HepG2 (cell line): Measurements from ENCODE around the gene BFSP1. TPM values are rescaled to one million over a fixed set of nuclear protein-coding genes. Genes with fewer than 3 reads are reported as not detected.

Experiments used
- ATAC-seq: fragments of 200-7000 bp; cut with Tn5 transposase; 3 replicates; pipeline ENCODE4 v1.9.1; 2020; ENCODE audit warnings: mild to moderate bottlenecking, moderate library complexity
- BruUV-seq: library from RNA; stranded (reverse); fragments of 400-500 nt; replicated peaks from 2 replicates; lab custom pipeline; 2021; lab: Mats Ljungman, UMichigan
- CTCF ChIA-PET: fragments of 300-600 bp; formaldehyde crosslinking; extraction: SDS; loops from one replicate; lab custom pipeline; 2021; ENCODE audit warnings: low total read pairs, inconsistent platforms, low intra/inter-chr PET ratio; lab: Yijun Ruan, JAX
- POLR2A ChIA-PET: fragments of 350-600 bp; sonication (Branson Sonifier 250); formaldehyde crosslinking; loops from one replicate; lab custom pipeline; 2020; ENCODE audit warnings: antibody characterized with exemption, inconsistent platforms; lab: Yijun Ruan, JAX
- DNase-seq: peaks from one replicate; pipeline ENCODE4 v3.0.0-alpha.2; 2015; ENCODE audit warnings: low spot score
- FAIRE-seq: peaks from 3 replicates; lab custom pipeline; 2011; peaks lifted over from hg19 to GRCh38; lab: Jason Lieb, UNC
- H2AFZ ChIP-seq: one replicate; pipeline ENCODE4 v1.6.1; 2011; ENCODE audit warnings: low read length, inconsistent platforms
- H3K27ac ChIP-seq: fragments of 300-600 bp; 3 replicates; pipeline ENCODE4 v1.8.0; 2011; ENCODE audit warnings: mixed run types, mild to moderate bottlenecking, mixed read lengths, low read length, inconsistent platforms; ENCODE audit not compliant: insufficient read depth; ENCODE audit errors: extremely low read length
- H3K27me3 ChIP-seq, 2 experiments: fragments of 200-600 bp in 1 of 2; 2 replicates in 1 of 2; 3 replicates in 1 of 2; pipeline versions ENCODE4 v1.6.0 to v1.8.0; 2011; ENCODE audit warnings: low read length in 2 of 2, mild to moderate bottlenecking in 2 of 2, moderate library complexity in 2 of 2, inconsistent platforms in 1 of 2; ENCODE audit not compliant: insufficient read depth in 2 of 2, control insufficient read depth in 1 of 2
- H3K36me3 ChIP-seq, 2 experiments: fragments of 200-600 bp in 1 of 2; replicated peaks in 1 of 2; 2 replicates in 1 of 2; 3 replicates in 1 of 2; pipeline versions ENCODE4 v1.5.1 to v1.8.0; 2011; ENCODE audit warnings: low read length in 2 of 2, inconsistent platforms in 1 of 2; ENCODE audit not compliant: insufficient read depth in 2 of 2, control insufficient read depth in 1 of 2
- H3K4me1 ChIP-seq: 2 replicates; pipeline ENCODE4 v1.5.1; 2012; ENCODE audit warnings: low read length, inconsistent platforms; ENCODE audit not compliant: insufficient read depth
- H3K4me2 ChIP-seq: 2 replicates; pipeline ENCODE4 v1.6.0; 2011; ENCODE audit warnings: low read depth, low read length, inconsistent platforms
- H3K4me3 ChIP-seq, 3 experiments: fragments of 200-600 bp in 1 of 3; sonication (generic), shearing (Covaris generic) in 1 of 3; replicated peaks in 1 of 3; 2 replicates each; pipeline ENCODE4 v1.5.1; 2011 to 2016; ENCODE audit warnings: low read length in 3 of 3, inconsistent platforms in 2 of 3, low read depth in 2 of 3, mild to moderate bottlenecking in 2 of 3, control low read depth in 1 of 3, mixed read lengths in 1 of 3; ENCODE audit not compliant: insufficient read depth in 1 of 3
- H3K79me2 ChIP-seq: one replicate; pipeline ENCODE4 v1.6.1; 2011; ENCODE audit warnings: low read length, inconsistent platforms; ENCODE audit not compliant: insufficient read depth
- H3K9ac ChIP-seq: 2 replicates; pipeline ENCODE4 v1.6.0; 2011; ENCODE audit warnings: mild to moderate bottlenecking, low read depth, low read length, inconsistent platforms; ENCODE audit not compliant: insufficient read depth
- H3K9me3 ChIP-seq: 2 replicates; pipeline ENCODE4 v1.5.1; 2012; ENCODE audit warnings: mild to moderate bottlenecking, low read length
- H4K20me1 ChIP-seq: 2 replicates; pipeline ENCODE4 v1.6.0; 2011; ENCODE audit warnings: inconsistent platforms, mild to moderate bottlenecking, low read length, moderate library complexity; ENCODE audit not compliant: insufficient read depth
- ARNT ChIP-seq: fragments of 450-650 bp; IDR thresholded peaks from 2 replicates; pipeline ENCODE4 v1.6.1; 2017
- CBX2 ChIP-seq, 2 experiments: fragments of 200-600 bp in 1 of 2; sonication (generic); formaldehyde crosslinking in 1 of 2; IDR thresholded peaks; 2 replicates each; pipeline versions ENCODE4 v1.7.0 to v1.8.1; 2018 to 2022; ENCODE audit warnings: low read depth in 2 of 2, low read length in 1 of 2, mild to moderate bottlenecking in 1 of 2, missing genetic modification reagents in 1 of 2
- ETV5 ChIP-seq: IDR thresholded peaks from 2 replicates; pipeline ENCODE4 v1.6.1; 2018; ENCODE audit warnings: missing biosample characterization, missing genetic modification reagents, inconsistent platforms, borderline replicate concordance
- PCBP2 ChIP-seq: fragments of 200-400 bp; formaldehyde crosslinking; optimal IDR thresholded peaks from 2 replicates; pipeline ENCODE3; 2018; ENCODE audit warnings: low read length, low read depth; ENCODE audit not compliant: poor library complexity, severe bottlenecking
- ZIK1 ChIP-seq: sonication (generic); formaldehyde crosslinking; IDR thresholded peaks from 2 replicates; pipeline ENCODE4 v1.5.0; 2020; ENCODE audit warnings: mild to moderate bottlenecking, low read depth, missing genetic modification reagents, borderline replicate concordance
- ZNF619 ChIP-seq: sonication (generic); formaldehyde crosslinking; IDR thresholded peaks from 2 replicates; pipeline ENCODE4 v1.4.0; 2020; ENCODE audit warnings: mild to moderate bottlenecking, missing genetic modification reagents
- ZSCAN21 ChIP-seq: sonication (generic); formaldehyde crosslinking; IDR thresholded peaks from 2 replicates; pipeline ENCODE4 v1.8.0; 2022; ENCODE audit warnings: mild to moderate bottlenecking, missing genetic modification reagents, moderate library complexity, borderline replicate concordance
- WGBS: methylation state at CpG from one replicate; pipeline ENCODE4 v1.1.6; 2017; ENCODE audit warnings: low lambda C conversion rate; 5-methylcytosine and 5-hydroxymethylcytosine counted together
- in situ Hi-C: cut with HindIII; loops from 2 replicates; pipeline ENCODE4 v1.10.0; 2017; ENCODE audit warnings: low pct_unique_long_range_greater_than_20kb; ENCODE audit not compliant: extremely low pct_ligation_motif_present
- intact Hi-C: fragments of 100-400 bp; cut with micrococcal nuclease; formaldehyde crosslinking; loops from one replicate; pipeline ENCODE4 v1.10.0; 2022; ENCODE audit not compliant: unreplicated experiment
- polyA plus RNA-seq, 8 experiments: library from polyadenylated mRNA; depleted of rRNA in 3 of 8; stranded (reverse) in 7 of 8; unstranded in 1 of 8; fragments of >200 nt; fragmentation: Illumina TruSeq in 4 of 8; extraction: Trizol in 4 of 8; gene quantifications; 2 replicates each; pipeline versions ENCODE4 v1.2.1 to v1.2.3, GENCODE V29; 2011 to 2016; ENCODE audit warnings: low read depth in 4 of 8, missing spikeins in 1 of 8, mixed read lengths in 1 of 8; ENCODE audit not compliant: insufficient read depth in 1 of 8
- total RNA-seq, 5 experiments: library from RNA; depleted of rRNA; stranded (reverse); fragments of >200 nt; fragmentation: Illumina TruSeq; extraction: Trizol; gene quantifications; 2 replicates each; pipeline ENCODE4 v1.2.3, GENCODE V29; 2016; ENCODE audit warnings: low read depth in 1 of 5
- TF ChIP-seq, protein P1 (sequence below): sonication (generic); formaldehyde crosslinking; IDR thresholded peaks from 2 replicates; pipeline ENCODE4 v1.9.0; 2021; ENCODE audit warnings: missing genetic modification reagents, borderline replicate concordance
- TF ChIP-seq, protein P2 (sequence below): sonication (generic); formaldehyde crosslinking; IDR thresholded peaks from 2 replicates; pipeline ENCODE4 v1.8.1; 2022; ENCODE audit warnings: low read depth, mild to moderate bottlenecking, missing genetic modification reagents

Gene BFSP1
- total and polyA plus RNA-seq, 2 of the 13 experiments (the other 11 are each of a cell fraction or from before 2014, with no cell fraction given): 0.22 to 0.26 TPM

- TF ChIP-seq, protein P1, sequence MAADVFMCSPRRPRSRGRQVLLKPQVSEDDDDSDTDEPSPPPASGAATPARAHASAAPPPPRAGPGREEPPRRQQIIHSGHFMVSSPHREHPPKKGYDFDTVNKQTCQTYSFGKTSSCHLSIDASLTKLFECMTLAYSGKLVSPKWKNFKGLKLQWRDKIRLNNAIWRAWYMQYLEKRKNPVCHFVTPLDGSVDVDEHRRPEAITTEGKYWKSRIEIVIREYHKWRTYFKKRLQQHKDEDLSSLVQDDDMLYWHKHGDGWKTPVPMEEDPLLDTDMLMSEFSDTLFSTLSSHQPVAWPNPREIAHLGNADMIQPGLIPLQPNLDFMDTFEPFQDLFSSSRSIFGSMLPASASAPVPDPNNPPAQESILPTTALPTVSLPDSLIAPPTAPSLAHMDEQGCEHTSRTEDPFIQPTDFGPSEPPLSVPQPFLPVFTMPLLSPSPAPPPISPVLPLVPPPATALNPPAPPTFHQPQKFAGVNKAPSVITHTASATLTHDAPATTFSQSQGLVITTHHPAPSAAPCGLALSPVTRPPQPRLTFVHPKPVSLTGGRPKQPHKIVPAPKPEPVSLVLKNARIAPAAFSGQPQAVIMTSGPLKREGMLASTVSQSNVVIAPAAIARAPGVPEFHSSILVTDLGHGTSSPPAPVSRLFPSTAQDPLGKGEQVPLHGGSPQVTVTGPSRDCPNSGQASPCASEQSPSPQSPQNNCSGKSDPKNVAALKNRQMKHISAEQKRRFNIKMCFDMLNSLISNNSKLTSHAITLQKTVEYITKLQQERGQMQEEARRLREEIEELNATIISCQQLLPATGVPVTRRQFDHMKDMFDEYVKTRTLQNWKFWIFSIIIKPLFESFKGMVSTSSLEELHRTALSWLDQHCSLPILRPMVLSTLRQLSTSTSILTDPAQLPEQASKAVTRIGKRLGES: no peak
- no peak for TF ChIP-seq ZIK1 (CRISPR knock-in tag)
- no peak for TF ChIP-seq ARNT
- TF ChIP-seq, protein P2, sequence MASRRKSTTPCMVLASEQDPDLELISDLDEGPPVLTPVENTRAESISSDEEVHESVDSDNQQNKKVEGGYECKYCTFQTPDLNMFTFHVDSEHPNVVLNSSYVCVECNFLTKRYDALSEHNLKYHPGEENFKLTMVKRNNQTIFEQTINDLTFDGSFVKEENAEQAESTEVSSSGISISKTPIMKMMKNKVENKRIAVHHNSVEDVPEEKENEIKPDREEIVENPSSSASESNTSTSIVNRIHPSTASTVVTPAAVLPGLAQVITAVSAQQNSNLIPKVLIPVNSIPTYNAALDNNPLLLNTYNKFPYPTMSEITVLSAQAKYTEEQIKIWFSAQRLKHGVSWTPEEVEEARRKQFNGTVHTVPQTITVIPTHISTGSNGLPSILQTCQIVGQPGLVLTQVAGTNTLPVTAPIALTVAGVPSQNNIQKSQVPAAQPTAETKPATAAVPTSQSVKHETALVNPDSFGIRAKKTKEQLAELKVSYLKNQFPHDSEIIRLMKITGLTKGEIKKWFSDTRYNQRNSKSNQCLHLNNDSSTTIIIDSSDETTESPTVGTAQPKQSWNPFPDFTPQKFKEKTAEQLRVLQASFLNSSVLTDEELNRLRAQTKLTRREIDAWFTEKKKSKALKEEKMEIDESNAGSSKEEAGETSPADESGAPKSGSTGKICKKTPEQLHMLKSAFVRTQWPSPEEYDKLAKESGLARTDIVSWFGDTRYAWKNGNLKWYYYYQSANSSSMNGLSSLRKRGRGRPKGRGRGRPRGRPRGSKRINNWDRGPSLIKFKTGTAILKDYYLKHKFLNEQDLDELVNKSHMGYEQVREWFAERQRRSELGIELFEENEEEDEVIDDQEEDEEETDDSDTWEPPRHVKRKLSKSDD (CRISPR knock-in tag): no peak
- TF ChIP-seq ZNF619 (CRISPR knock-in tag): no peak
- no peak for TF ChIP-seq CBX2 (IDR thresholded peaks at IDR 0.05; ENCODE audit: low read depth, low read length)
- no peak for TF ChIP-seq CBX2 (CRISPR knock-in tag; IDR thresholded peaks at IDR 0.05; ENCODE audit: low read depth)
These were observed 18.0 kb upstream of the BFSP1 start (continued) for GRCh38 chr20:17549131-17549530.

DNA sequence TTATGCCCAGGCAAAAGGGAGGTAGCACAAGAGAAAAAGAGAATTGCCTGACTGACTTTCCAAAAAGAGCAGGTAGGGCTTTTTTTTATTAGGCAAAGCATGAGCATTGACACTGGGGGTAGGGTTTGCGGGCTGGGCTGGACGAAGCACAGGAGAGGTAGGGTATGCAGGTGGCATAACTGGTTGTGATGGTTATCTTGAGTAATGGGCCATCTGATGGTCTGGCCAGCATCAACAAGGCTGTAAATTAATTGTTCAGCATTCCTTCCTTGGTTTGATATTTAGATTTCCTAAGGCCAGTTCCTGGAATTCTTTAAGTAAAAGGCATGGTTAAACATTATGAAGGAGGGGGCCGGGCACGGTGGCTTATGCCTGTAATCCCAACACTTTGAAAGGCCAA lies 13.9 kb upstream of the BFSP1 start:
- in situ Hi-C loops (no loop called here), intact Hi-C loops (no loop called here)
- Histone ChIP-seq H3K27ac (no peak overlapping the region), H3K9me3 (no peaks in the 10 kb centered on the region), H3K36me3 (no peaks in the 10 kb centered on the region), H3K9ac (no peak overlapping the region), H3K4me1 (no peaks in the 10 kb centered on the region), H3K79me2 (no peaks in the 10 kb centered on the region), H3K4me3 (no peak overlapping the region), H4K20me1 (no peaks in the 10 kb centered on the region), H3K4me2 (no peak overlapping the region), H3K27me3 (0 out of 5 replicates have a peak, but pooled peaks cover 1 to 3% of the 10 kb centered on the region in 2 experiments), H2AFZ (no peak overlapping the region)
- ChIA-PET CTCF (no interaction called here), POLR2A (interaction anchor here (1.2 kb wide), 1 partner anchor 459 kb away, joined by 3 read pairs; no protein-coding TSS in a partner anchor)
- ATAC-seq: no peak
- WGBS: 91% methylated on average over 4 of the region's 4 CpGs
- TF ChIP-seq PCBP2: no peak
- no peak for TF ChIP-seq ETV5 (CRISPR knock-in tag)
- TF ChIP-seq ZSCAN21: no peak
- no peak for FAIRE-seq
- no peak for DNase-seq
- no TSS peak for BruUV-seq
